GM19324 (cell line): Measurements from ENCODE around the gene TMEM120B.

ENCODE experiments used
- ATAC-seq: cut with Tn5 transposase; IDR thresholded peaks from one replicate; pipeline ENCODE4 v1.9.1; 2021; ENCODE audit warnings: mild to moderate bottlenecking, moderate library complexity; ENCODE audit not compliant: unreplicated experiment, low FRiP score

The TMEM120B gene

GRCh38 chr12:121812320-121812871 lies 99.8 kb downstream of the TMEM120B start:
- ATAC-seq = no peak

GRCh38 chr12:121812921-121813896 lies 100.7 kb downstream of the TMEM120B start:
- no peak for ATAC-seq

- no peak for ATAC-seq
Observed at GRCh38 chr12:121813951-121814350, 101.4 kb downstream of the TMEM120B start.

- no peak for ATAC-seq
Observed at GRCh38 chr12:121814429-121815119, 102.0 kb downstream of the TMEM120B start.

- ATAC-seq = no peak
Observed at GRCh38 chr12:121815263-121815662, 102.7 kb downstream of the TMEM120B start.

- no peak for ATAC-seq
Observed at GRCh38 chr12:121816925-121817647, 104.5 kb downstream of the TMEM120B start.

GRCh38 chr12:121817648-121818043 lies 105.1 kb downstream of the TMEM120B start:
- no peak for ATAC-seq

GRCh38 chr12:121819212-121819949 lies 106.8 kb downstream of the TMEM120B start:
- no peak for ATAC-seq

GRCh38 chr12:121820056-121820455 lies 107.5 kb downstream of the TMEM120B start:
- no peak for ATAC-seq

- ATAC-seq = no peak
Observed at GRCh38 chr12:121822393-121823100, 110.0 kb downstream of the TMEM120B start.

GRCh38 chr12:121823101-121823726 lies 110.7 kb downstream of the TMEM120B start:
- no peak for ATAC-seq

- ATAC-seq = no peak
Observed at GRCh38 chr12:121823727-121824115, 111.2 kb downstream of the TMEM120B start.

GRCh38 chr12:121825041-121825523 lies 112.5 kb downstream of the TMEM120B start:
- no peak for ATAC-seq

GRCh38 chr12:121826318-121827150 lies 114.0 kb downstream of the TMEM120B start:
- no peak for ATAC-seq

GRCh38 chr12:121827351-121828099 lies 115.0 kb downstream of the TMEM120B start:
- no peak for ATAC-seq

GRCh38 chr12:121828306-121828705 lies 115.8 kb downstream of the TMEM120B start:
- ATAC-seq = no peak

- no peak for ATAC-seq
Observed at GRCh38 chr12:121828826-121829225, 116.3 kb downstream of the TMEM120B start.
